K562 (cell line): ENCODE measurements around the gene EMD. TPM values are rescaled to one million over a fixed set of nuclear protein-coding genes. Genes with fewer than 3 reads are reported as not detected.

Experiments used
- ATF1 ChIP-seq, 2 experiments: fragments of 450-650 bp in 1 of 2; IDR thresholded peaks; 2 replicates each; pipeline ENCODE4 v1.6.1; 2016; ENCODE audit warnings: missing compliant biosample characterization in 1 of 2, missing genetic modification characterization in 1 of 2
- CBX8 ChIP-seq: fragments of 200-600 bp; sonication (generic); IDR thresholded peaks from 2 replicates; pipeline ENCODE4 v1.6.1; 2012; ENCODE audit warnings: borderline replicate concordance, mixed run types, low read depth, mild to moderate bottlenecking, moderate library complexity, mixed read lengths, low read length, control low read depth, inconsistent platforms; ENCODE audit not compliant: poor library complexity, severe bottlenecking; ENCODE audit errors: extremely low read depth
- CHD1 ChIP-seq: fragments of 200-600 bp; sonication (generic); IDR thresholded peaks from one replicate; pipeline ENCODE4 v1.6.1; 2012; ENCODE audit warnings: mild to moderate bottlenecking, moderate library complexity, low read length, inconsistent platforms
- CHD2 ChIP-seq: IDR thresholded peaks from 2 replicates; pipeline ENCODE4 v1.6.1; 2011; ENCODE audit warnings: low read depth, low read length
- CXXC5 ChIP-seq: fragments of 250-450 bp; sonication (Bioruptor Pico); IDR thresholded peaks from 2 replicates; pipeline ENCODE4 v1.8.0; 2022; ENCODE audit warnings: inconsistent platforms, mild to moderate bottlenecking, moderate library complexity
- FOXA3 ChIP-seq, 2 experiments: fragments of 450-650 bp in 1 of 2; sonication (generic) in 1 of 2; formaldehyde crosslinking; IDR thresholded peaks in 1 of 2; conservative IDR thresholded peaks in 1 of 2; 2 replicates each; pipeline versions ENCODE4 v1.4.0 to v1.8.0; 2020 to 2022; ENCODE audit warnings: mild to moderate bottlenecking in 2 of 2, missing genetic modification reagents in 1 of 2
- FUS ChIP-seq: fragments of 200-400 bp; formaldehyde crosslinking; optimal IDR thresholded peaks from 2 replicates; pipeline ENCODE3; 2017; ENCODE audit warnings: low read depth, low read length
- GABPB1 ChIP-seq: sonication (generic); formaldehyde crosslinking; IDR thresholded peaks from 2 replicates; pipeline ENCODE4 v1.8.0; 2022; ENCODE audit warnings: mild to moderate bottlenecking, missing genetic modification reagents
- KDM1A ChIP-seq, 2 experiments: fragments of 450-650 bp; IDR thresholded peaks; 2 replicates each; pipeline ENCODE4 v1.6.1; 2016; ENCODE audit warnings: mild to moderate bottlenecking in 2 of 2
- NFRKB ChIP-seq: fragments of 450-650 bp; IDR thresholded peaks from 2 replicates; pipeline ENCODE4 v1.6.1; 2016; ENCODE audit warnings: low read depth
- PML ChIP-seq: IDR thresholded peaks from 2 replicates; pipeline ENCODE4 v1.6.1; 2012; ENCODE audit warnings: low read length, inconsistent platforms
- SIRT6 ChIP-seq: IDR thresholded peaks from one replicate; pipeline ENCODE4 v1.6.1; 2012; ENCODE audit warnings: low read depth, mild to moderate bottlenecking, control low read depth, inconsistent platforms, low read length, moderate library complexity
- SMAD4 ChIP-seq: fragments of 250-450 bp; sonication (Bioruptor Pico); conservative IDR thresholded peaks from 2 replicates; pipeline ENCODE4 v1.8.0; 2021; ENCODE audit warnings: inconsistent platforms, mild to moderate bottlenecking, moderate library complexity
- SMARCB1 ChIP-seq: IDR thresholded peaks from 2 replicates; pipeline ENCODE4 v1.6.1; 2011; ENCODE audit warnings: improper control_type of control experiment, low read depth; ENCODE audit not compliant: insufficient read length
- SOX6 ChIP-seq: fragments of 450-650 bp; IDR thresholded peaks from 2 replicates; pipeline ENCODE4 v1.6.1; 2014; ENCODE audit warnings: mild to moderate bottlenecking
- SUPT5H ChIP-seq: fragments of 450-650 bp; IDR thresholded peaks from 2 replicates; pipeline ENCODE4 v1.6.1; 2016
- ZC3H11A ChIP-seq: IDR thresholded peaks from 2 replicates; pipeline ENCODE4 v1.6.1; 2012; ENCODE audit warnings: low read depth, low read length, improper control_type of control experiment
- ZFPM2 ChIP-seq: fragments of 250-450 bp; sonication (Bioruptor Pico); IDR thresholded peaks from 2 replicates; pipeline ENCODE4 v1.5.1; 2022; ENCODE audit warnings: mild to moderate bottlenecking
- ZNF282 ChIP-seq: sonication (generic); formaldehyde crosslinking; IDR thresholded peaks from 2 replicates; pipeline ENCODE4 v1.8.1; 2023; ENCODE audit warnings: missing genetic modification reagents
- ZNF316 ChIP-seq: fragments of 450-650 bp; IDR thresholded peaks from 2 replicates; pipeline ENCODE4 v1.6.1; 2016
- ZNF766 ChIP-seq: fragments of 200-800 bp; sonication (Bioruptor generic); conservative IDR thresholded peaks from 2 replicates; pipeline ENCODE4 v1.6.1; 2016; ENCODE audit warnings: missing genetic modification characterization, missing compliant biosample characterization
- polyA plus RNA-seq, 8 experiments: library from polyadenylated mRNA; depleted of rRNA in 4 of 8; stranded (reverse) in 5 of 8; unstranded in 3 of 8; fragments of >200 nt; fragmentation: Nextera tagmentation in 2 of 8; fragmentation: Illumina TruSeq in 1 of 8; extraction: Ambion mirVana in 2 of 8; extraction: Trizol in 1 of 8; gene quantifications; 2 replicates each; pipeline versions ENCODE4 v1.2.1 to v1.2.3, GENCODE V29; 2011 to 2014; ENCODE audit warnings: inconsistent platforms in 1 of 8, missing spikeins in 1 of 8
- total RNA-seq, 7 experiments: library from RNA; depleted of rRNA in 6 of 7; stranded (reverse); fragments of >200 nt in 6 of 7; fragmentation: Illumina TruSeq in 2 of 7; extraction: Trizol in 2 of 7; gene quantifications; 2 replicates each; pipeline versions ENCODE4 v1.2.1 to v1.2.3, GENCODE V29; 2011 to 2021; ENCODE audit warnings: low replicate concordance in 1 of 7
- TF ChIP-seq, protein P1 (sequence below): fragments of 450-650 bp; formaldehyde crosslinking; IDR thresholded peaks from 2 replicates; pipeline ENCODE4 v1.4.0; 2020; ENCODE audit warnings: mild to moderate bottlenecking, moderate library complexity
- TF ChIP-seq, protein P2 (sequence below): sonication (generic); formaldehyde crosslinking; IDR thresholded peaks from 2 replicates; pipeline ENCODE4 v1.9.0; 2022; ENCODE audit warnings: mild to moderate bottlenecking, missing genetic modification reagents
- TF ChIP-seq, protein P3 (sequence below): fragments of 450-650 bp; IDR thresholded peaks from 2 replicates; pipeline ENCODE4 v1.6.1; 2016; ENCODE audit warnings: low read depth, mild to moderate bottlenecking, moderate library complexity
- TF ChIP-seq, protein P4 (sequence below): fragments of 450-650 bp; IDR thresholded peaks from 2 replicates; pipeline ENCODE4 v1.6.1; 2017; ENCODE audit warnings: antibody characterized with exemption

EMD gene
- total and polyA plus RNA-seq, 9 of the 15 experiments (the other 6 are each of a cell fraction or from before 2014, with no cell fraction given): 2.3 to 206 (median 61.9) TPM

DNA sequence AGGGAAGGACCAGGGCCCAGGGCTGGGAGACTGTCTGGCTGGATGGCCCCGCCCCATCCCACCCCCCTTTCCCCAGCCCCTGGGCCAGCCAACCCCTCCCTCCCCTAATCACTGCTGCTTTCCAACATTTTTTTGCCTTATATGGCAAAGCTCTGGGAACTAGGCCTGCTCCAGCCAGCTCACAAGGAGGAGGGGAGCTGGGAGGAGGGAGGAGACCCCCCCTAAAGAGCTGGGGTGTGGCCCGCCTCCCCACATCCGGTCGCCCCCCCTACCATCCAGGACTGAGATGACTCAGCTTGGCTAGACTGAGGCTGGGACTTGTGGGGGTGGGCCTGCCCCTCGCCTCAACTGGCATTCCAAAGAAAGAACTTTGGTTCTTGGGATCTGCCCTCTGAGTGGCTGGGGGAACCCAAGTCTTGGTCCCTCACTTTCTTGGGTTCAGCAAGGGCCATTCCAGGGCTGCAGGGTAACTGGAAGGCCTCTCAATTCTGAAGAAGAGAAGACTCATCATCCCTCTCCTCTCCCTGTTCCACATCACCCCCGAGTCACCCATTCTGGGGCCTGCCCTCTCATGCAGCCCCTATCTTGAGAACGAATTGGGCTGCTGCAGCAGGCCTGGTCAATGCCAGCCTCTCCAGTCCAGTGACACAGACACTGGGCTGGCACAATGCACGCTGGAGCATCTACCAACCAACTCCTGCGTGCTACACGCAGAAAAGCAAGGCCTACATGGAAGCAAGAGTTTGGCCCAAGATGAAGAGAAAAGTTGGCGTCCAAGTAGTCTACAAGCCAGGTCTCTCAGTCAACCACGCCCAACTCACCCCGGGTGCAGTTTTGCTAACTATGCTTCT is 9.4 kb upstream of the EMD start (continued):
- TF ChIP-seq CXXC5 (CRISPR knock-in tag) (no peak), ZFPM2 (CRISPR knock-in tag) (no peak), ZNF316 (peak; percentile 50; the same call in 1 of the 2 replicates), CHD2 (no peak), SUPT5H (peak; percentile 61; the same call in 1 of the 2 replicates), ZNF766 (CRISPR knock-in tag) (0 out of 2 replicates have a peak, but pooled peaks have one; percentile 38), GABPB1 (CRISPR knock-in tag) (peak; percentile 69; the same call in 1 of the 2 replicates), CHD1 (peak; percentile 48), ZNF282 (CRISPR knock-in tag) (no peak), FOXA3 (CRISPR knock-in tag; conservative IDR thresholded peaks at IDR 0.05 in 1 of 2, IDR thresholded peaks at IDR 0.05 in 1 of 2) (no peak), PML (0 out of 2 replicates have a peak, but pooled peaks have one; percentile 24), FUS (no peak), SMAD4 (peak; percentile 72), ZC3H11A (no peak), SOX6 (no peak), ATF1 (CRISPR knock-in tag; IDR thresholded peaks at IDR 0.05) (no peak), ATF1 (tag; IDR thresholded peaks at IDR 0.05) (no peak), SIRT6 (no peak), KDM1A (IDR thresholded peaks at IDR 0.05) (0 out of 4 replicates have a peak, but pooled peaks of 1 of the 2 experiments have one; percentile 9), NFRKB (peak; percentile 39; the same call in 1 of the 2 replicates), SMARCB1 (no peak), CBX8 (no peak)
- TF ChIP-seq, protein P1, sequence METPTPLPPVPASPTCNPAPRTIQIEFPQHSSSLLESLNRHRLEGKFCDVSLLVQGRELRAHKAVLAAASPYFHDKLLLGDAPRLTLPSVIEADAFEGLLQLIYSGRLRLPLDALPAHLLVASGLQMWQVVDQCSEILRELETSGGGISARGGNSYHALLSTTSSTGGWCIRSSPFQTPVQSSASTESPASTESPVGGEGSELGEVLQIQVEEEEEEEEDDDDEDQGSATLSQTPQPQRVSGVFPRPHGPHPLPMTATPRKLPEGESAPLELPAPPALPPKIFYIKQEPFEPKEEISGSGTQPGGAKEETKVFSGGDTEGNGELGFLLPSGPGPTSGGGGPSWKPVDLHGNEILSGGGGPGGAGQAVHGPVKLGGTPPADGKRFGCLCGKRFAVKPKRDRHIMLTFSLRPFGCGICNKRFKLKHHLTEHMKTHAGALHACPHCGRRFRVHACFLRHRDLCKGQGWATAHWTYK (CRISPR knock-in tag): no peak
- TF ChIP-seq, protein P2, sequence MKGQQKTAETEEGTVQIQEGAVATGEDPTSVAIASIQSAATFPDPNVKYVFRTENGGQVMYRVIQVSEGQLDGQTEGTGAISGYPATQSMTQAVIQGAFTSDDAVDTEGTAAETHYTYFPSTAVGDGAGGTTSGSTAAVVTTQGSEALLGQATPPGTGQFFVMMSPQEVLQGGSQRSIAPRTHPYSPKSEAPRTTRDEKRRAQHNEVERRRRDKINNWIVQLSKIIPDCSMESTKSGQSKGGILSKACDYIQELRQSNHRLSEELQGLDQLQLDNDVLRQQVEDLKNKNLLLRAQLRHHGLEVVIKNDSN (CRISPR knock-in tag): no peak
- TF ChIP-seq, protein P3, sequence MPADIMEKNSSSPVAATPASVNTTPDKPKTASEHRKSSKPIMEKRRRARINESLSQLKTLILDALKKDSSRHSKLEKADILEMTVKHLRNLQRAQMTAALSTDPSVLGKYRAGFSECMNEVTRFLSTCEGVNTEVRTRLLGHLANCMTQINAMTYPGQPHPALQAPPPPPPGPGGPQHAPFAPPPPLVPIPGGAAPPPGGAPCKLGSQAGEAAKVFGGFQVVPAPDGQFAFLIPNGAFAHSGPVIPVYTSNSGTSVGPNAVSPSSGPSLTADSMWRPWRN: no peak
- TF ChIP-seq, protein P4, sequence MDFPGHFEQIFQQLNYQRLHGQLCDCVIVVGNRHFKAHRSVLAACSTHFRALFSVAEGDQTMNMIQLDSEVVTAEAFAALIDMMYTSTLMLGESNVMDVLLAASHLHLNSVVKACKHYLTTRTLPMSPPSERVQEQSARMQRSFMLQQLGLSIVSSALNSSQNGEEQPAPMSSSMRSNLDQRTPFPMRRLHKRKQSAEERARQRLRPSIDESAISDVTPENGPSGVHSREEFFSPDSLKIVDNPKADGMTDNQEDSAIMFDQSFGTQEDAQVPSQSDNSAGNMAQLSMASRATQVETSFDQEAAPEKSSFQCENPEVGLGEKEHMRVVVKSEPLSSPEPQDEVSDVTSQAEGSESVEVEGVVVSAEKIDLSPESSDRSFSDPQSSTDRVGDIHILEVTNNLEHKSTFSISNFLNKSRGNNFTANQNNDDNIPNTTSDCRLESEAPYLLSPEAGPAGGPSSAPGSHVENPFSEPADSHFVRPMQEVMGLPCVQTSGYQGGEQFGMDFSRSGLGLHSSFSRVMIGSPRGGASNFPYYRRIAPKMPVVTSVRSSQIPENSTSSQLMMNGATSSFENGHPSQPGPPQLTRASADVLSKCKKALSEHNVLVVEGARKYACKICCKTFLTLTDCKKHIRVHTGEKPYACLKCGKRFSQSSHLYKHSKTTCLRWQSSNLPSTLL: no peak
